Ishikawa (cell line): ENCODE measurements around the gene METAP2.

ENCODE experiments used
- CEBPB ChIP-seq: IDR thresholded peaks from 2 replicates; pipeline ENCODE4 v1.6.1; 2012
- CREB1 ChIP-seq: IDR thresholded peaks from 2 replicates; pipeline ENCODE4 v1.6.1; 2012; ENCODE audit warnings: low read depth
- EGR1 ChIP-seq: IDR thresholded peaks from 2 replicates; pipeline ENCODE4 v1.6.1; 2012
- EP300 ChIP-seq: IDR thresholded peaks from 2 replicates; pipeline ENCODE4 v1.6.1; 2012; ENCODE audit warnings: borderline replicate concordance
- FOXM1 ChIP-seq: IDR thresholded peaks from 2 replicates; pipeline ENCODE4 v1.6.1; 2012; ENCODE audit warnings: low read depth, borderline replicate concordance
- NFIC ChIP-seq: IDR thresholded peaks from 2 replicates; pipeline ENCODE4 v1.6.1; 2012
- RAD21 ChIP-seq: IDR thresholded peaks from 2 replicates; pipeline ENCODE4 v1.6.1; 2012; ENCODE audit warnings: low read depth
- TAF1 ChIP-seq: IDR thresholded peaks from 2 replicates; pipeline ENCODE4 v1.6.1; 2012; ENCODE audit warnings: low read depth, mild to moderate bottlenecking
- TCF12 ChIP-seq: IDR thresholded peaks from 2 replicates; pipeline ENCODE4 v1.6.1; 2012; ENCODE audit warnings: low read depth
- TEAD4 ChIP-seq: IDR thresholded peaks from 2 replicates; pipeline ENCODE4 v1.6.1; 2012
- YY1 ChIP-seq: IDR thresholded peaks from 2 replicates; pipeline ENCODE4 v1.6.1; 2012; ENCODE audit warnings: low read depth
- ZBTB7A ChIP-seq: IDR thresholded peaks from 2 replicates; pipeline ENCODE4 v1.6.1; 2012; ENCODE audit warnings: low read depth
- TF ChIP-seq, protein P1 (sequence below): IDR thresholded peaks from 2 replicates; pipeline ENCODE4 v1.6.1; 2012; ENCODE audit warnings: low read depth, mild to moderate bottlenecking
- TF ChIP-seq, protein P2 (sequence below): IDR thresholded peaks from 2 replicates; pipeline ENCODE4 v1.6.1; 2012
- TF ChIP-seq, protein P3 (sequence below): IDR thresholded peaks from 2 replicates; pipeline ENCODE4 v1.6.1; 2012

Gene METAP2

DNA sequence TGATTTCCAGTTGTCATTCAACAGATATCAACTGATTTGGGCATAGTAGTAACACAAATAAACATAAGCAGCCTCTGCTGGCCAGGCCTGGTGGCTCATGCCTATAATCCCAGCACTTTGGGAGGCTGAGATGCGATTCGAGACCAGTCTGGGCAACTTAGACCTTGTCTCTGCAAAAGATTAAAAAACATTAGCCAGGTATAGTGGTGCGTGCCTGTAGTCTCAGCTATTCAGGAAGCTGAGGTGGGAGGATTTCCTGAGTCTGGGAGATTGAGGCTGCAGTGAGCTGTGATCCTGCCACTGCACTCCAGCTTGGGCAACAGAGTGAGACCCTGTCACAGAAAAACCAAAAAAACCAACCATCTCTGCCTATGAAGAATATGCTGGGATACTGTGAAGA is 7.1 kb downstream of the METAP2 start:
- TF ChIP-seq TCF12 (no peak), EGR1 (no peak), YY1 (no peak), EP300 (no peak), RAD21 (no peak), TEAD4 (no peak)
- TF ChIP-seq, protein P1, sequence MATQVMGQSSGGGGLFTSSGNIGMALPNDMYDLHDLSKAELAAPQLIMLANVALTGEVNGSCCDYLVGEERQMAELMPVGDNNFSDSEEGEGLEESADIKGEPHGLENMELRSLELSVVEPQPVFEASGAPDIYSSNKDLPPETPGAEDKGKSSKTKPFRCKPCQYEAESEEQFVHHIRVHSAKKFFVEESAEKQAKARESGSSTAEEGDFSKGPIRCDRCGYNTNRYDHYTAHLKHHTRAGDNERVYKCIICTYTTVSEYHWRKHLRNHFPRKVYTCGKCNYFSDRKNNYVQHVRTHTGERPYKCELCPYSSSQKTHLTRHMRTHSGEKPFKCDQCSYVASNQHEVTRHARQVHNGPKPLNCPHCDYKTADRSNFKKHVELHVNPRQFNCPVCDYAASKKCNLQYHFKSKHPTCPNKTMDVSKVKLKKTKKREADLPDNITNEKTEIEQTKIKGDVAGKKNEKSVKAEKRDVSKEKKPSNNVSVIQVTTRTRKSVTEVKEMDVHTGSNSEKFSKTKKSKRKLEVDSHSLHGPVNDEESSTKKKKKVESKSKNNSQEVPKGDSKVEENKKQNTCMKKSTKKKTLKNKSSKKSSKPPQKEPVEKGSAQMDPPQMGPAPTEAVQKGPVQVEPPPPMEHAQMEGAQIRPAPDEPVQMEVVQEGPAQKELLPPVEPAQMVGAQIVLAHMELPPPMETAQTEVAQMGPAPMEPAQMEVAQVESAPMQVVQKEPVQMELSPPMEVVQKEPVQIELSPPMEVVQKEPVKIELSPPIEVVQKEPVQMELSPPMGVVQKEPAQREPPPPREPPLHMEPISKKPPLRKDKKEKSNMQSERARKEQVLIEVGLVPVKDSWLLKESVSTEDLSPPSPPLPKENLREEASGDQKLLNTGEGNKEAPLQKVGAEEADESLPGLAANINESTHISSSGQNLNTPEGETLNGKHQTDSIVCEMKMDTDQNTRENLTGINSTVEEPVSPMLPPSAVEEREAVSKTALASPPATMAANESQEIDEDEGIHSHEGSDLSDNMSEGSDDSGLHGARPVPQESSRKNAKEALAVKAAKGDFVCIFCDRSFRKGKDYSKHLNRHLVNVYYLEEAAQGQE, result no peak

DNA sequence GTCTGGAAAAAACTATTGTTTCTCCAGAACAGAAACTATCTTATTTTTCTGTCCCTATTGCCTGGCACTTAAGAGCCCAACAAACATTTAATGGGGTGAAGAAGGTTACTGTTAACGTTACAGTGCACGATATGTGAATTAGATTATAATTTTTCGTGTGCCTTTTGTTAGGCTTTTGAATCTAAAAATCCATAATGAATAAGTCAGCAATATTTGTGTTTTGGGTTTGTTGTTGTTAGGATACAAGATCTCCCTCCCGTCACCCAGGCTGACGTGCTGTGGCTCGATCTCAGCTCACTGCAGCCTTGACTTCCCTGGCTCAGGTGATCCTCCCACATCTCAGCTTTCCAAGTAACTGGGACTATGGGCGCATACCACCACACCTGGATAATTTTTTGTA is 7.9 kb downstream of the METAP2 start:
- no peak for TF ChIP-seq TCF12

DNA sequence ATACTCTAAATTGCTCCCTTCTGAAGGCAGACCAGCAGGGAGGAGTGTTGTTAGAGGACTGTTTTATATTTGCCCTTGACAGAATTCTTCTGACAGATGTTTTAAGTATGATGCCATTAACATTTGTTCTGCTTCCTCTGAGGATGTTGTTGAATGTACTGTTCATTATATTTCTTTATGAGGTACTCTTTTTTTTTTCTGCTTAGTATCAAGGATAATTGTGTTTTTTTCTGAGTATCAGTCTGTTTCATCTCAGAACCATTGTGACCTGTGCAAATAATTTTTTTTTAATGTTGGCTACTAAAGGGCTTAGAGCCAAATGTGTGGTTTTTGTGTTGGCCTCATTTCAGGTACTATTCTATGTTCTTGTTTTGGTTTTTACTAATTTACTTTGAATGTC is 10.6 kb downstream of the METAP2 start:
- TF ChIP-seq EGR1, result no peak
- no peak for TF ChIP-seq NFIC
- TF ChIP-seq YY1, result no peak
- TF ChIP-seq, protein P2, sequence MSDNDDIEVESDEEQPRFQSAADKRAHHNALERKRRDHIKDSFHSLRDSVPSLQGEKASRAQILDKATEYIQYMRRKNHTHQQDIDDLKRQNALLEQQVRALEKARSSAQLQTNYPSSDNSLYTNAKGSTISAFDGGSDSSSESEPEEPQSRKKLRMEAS, result no peak
- TF ChIP-seq EP300, result no peak
- TF ChIP-seq TAF1, result no peak
- no peak for TF ChIP-seq CREB1
- TF ChIP-seq TCF12, result no peak
- no peak for TF ChIP-seq FOXM1
- TF ChIP-seq RAD21, result no peak
- TF ChIP-seq, protein P1, result no peak
- no peak for TF ChIP-seq ZBTB7A
- TF ChIP-seq, protein P3, sequence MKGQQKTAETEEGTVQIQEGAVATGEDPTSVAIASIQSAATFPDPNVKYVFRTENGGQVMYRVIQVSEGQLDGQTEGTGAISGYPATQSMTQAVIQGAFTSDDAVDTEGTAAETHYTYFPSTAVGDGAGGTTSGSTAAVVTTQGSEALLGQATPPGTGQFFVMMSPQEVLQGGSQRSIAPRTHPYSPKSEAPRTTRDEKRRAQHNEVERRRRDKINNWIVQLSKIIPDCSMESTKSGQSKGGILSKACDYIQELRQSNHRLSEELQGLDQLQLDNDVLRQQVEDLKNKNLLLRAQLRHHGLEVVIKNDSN, result no peak
- TF ChIP-seq TEAD4, result no peak
- no peak for TF ChIP-seq CEBPB

DNA sequence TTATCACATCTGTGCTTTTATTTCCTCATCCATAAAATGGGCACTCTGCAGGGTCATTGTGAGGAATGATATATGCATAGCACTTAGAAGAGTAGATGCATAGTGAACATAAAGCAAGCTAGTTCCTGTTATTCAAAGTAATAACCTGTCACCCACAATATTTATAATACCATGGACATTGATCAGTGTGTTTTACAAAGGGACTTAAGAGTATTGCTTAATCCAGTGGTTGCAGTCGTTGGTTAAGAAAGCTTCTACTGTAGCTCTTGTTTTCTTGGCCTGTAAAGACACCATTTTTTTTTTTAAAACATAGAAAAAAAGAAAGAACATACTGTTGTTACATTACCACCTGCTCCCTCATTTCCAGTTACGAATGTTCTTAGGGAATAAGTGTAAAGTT is 13.1 kb downstream of the METAP2 start:
- TF ChIP-seq, protein P1, result no peak
- TF ChIP-seq RAD21, result no peak
- TF ChIP-seq, protein P3, result no peak
- no peak for TF ChIP-seq NFIC
- no peak for TF ChIP-seq ZBTB7A
- TF ChIP-seq YY1, result no peak
- TF ChIP-seq FOXM1, result no peak
- TF ChIP-seq, protein P2, result no peak
- no peak for TF ChIP-seq EP300
- TF ChIP-seq EGR1, result no peak
- no peak for TF ChIP-seq CREB1
- no peak for TF ChIP-seq TEAD4
- no peak for TF ChIP-seq TAF1
- TF ChIP-seq CEBPB, result no peak
- TF ChIP-seq TCF12, result no peak

DNA sequence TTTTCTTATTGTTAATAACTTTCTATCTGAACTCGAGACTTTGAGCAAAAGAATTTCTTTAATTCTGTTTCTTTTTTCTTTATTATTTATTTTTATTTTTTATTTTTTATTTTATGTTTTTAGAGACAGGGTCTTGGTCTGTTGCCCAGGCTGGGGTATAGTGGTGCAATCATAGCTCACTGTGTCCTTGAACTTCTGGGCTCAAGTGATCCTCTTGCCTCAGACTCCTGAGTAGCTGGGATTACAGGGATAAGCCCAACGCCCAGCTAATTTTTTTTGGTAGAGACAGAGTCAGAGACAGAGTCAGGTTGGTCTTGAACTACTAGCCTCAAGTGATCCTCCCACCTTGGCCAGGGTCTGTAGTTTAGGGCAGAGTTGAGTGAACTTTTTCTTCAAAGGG is 18.5 kb downstream of the METAP2 start:
- TF ChIP-seq NFIC (no peak), RAD21 (no peak), FOXM1 (no peak), ZBTB7A (no peak), CREB1 (no peak), TCF12 (no peak), EP300 (no peak), TEAD4 (no peak), EGR1 (no peak), YY1 (no peak), TAF1 (no peak), CEBPB (no peak)
- TF ChIP-seq, protein P1, result no peak
- TF ChIP-seq, protein P2, result no peak
- TF ChIP-seq, protein P3, result no peak
